T-helper 2 cell treated with Interferon-gamma antibody and Interleukin-4, amounts not matched to agents 5 μg/mL and 100 μg/mL, for 36 hours (primary cell): ENCODE results near the gene ACSL3.
A peak's percentile ranks its signal among the peaks of the same experiment; 100 is the strongest.
"Not testable (repeated sequence)": the region's sequence is repeated elsewhere in the genome, so short reads cannot be mapped to it uniquely, and the experiment has no call there.

ENCODE experiments used
- DNase-seq: peaks from one replicate; pipeline ENCODE4 v3.0.0; 2021; ENCODE audit warnings: low spot score
- H3K27ac Mint-ChIP-seq: one replicate; pipeline ENCODE4 v1.8.0; 2021; ENCODE audit warnings: mild to moderate bottlenecking, mixed read lengths
- H3K27me3 Mint-ChIP-seq: one replicate; pipeline ENCODE4 v1.8.0; 2021; ENCODE audit warnings: low read depth, mixed read lengths
- H3K36me3 Mint-ChIP-seq: one replicate; pipeline ENCODE4 v1.8.0; 2021; ENCODE audit warnings: low read depth, mixed read lengths
- H3K4me1 Mint-ChIP-seq: one replicate; pipeline ENCODE4 v1.8.0; 2021; ENCODE audit warnings: low read depth, mixed read lengths
- H3K4me3 Mint-ChIP-seq: one replicate; pipeline ENCODE4 v1.8.0; 2022; ENCODE audit warnings: mild to moderate bottlenecking, moderate library complexity, mixed read lengths
- H3K9me3 Mint-ChIP-seq: one replicate; pipeline ENCODE4 v1.8.0; 2021; ENCODE audit warnings: mixed read lengths

The ACSL3 gene

DNA sequence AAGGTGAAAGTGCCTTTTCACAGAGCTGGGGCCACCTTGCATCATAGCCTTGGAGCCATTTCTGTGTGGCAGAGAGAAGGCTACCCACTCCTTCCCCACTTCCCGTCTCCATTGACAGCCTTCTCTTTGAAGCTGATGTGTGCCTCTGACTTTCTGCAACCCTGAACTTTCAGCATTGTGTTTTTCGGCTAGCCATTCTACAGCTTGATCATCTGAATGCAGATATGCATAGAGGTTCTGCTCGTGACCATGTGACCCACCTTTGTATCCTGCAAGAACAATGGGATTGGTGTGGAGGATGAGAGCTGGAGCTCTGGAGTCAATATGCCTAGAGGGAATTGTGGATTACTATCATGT, 122.1 kb downstream of the ACSL3 start:
- H3K9me3 Mint-ChIP-seq: no peaks in the 10 kb centered on the region
- H3K27ac Mint-ChIP-seq: no peak overlapping the region
- H3K36me3 Mint-ChIP-seq: no peaks in the 10 kb centered on the region
- DNase-seq: no peak
- peaks cover 9% of the 10 kb centered on the region for H3K27me3 Mint-ChIP-seq
- peaks cover 6% of the 10 kb centered on the region for H3K4me1 Mint-ChIP-seq
- H3K4me3 Mint-ChIP-seq: peak overlapping the region; percentile 2

DNA sequence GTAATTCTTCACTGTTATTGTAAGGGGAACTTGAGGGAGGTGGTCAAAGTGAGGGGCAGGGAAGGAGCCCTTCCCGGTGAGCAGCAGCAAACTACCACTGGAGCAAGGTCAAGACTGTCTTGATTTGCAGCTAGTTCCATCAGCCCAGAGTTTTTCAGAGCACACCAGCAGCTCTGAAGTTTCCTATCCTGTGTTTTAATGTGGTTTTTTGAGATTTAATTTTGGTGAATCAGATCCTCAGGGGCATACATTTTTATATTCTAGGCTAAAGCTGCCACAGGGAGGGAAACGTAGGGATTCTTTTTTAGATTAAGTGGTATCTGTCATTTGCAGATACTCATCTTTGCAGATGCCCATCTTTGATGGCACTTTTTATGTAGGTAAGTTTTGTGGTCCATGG, 124.1 kb downstream of the ACSL3 start:
- Mint-ChIP-seq H3K27me3 (peaks cover 9% of the 10 kb centered on the region), H3K9me3 (no peaks in the 10 kb centered on the region), H3K27ac (no peak overlapping the region), H3K36me3 (no peaks in the 10 kb centered on the region), H3K4me3 (no peak overlapping the region), H3K4me1 (peaks cover 6% of the 10 kb centered on the region)
- no peak for DNase-seq

DNA sequence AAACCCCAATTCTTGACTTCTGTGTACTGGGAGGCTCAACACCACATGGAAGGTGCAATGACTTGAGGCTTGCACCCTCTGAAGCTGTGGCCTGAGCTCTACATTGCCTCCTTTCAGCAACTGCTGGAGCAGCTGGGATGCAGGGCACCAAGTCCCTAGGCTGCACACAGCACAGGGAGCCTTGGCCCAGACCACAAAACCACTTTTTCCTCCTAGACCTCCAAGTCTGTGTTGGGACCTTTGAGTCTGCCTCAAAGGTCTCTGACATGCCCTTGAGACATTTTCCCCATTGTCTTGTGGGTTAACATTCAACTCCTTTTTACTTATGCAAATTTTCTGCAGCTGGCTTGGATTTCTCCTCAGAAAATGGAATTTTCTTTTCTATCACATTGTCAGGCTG, 128.6 kb downstream of the ACSL3 start:
- Mint-ChIP-seq H3K4me1 (no peaks in the 10 kb centered on the region), H3K27me3 (peaks cover 4% of the 10 kb centered on the region), H3K27ac (no peak overlapping the region), H3K4me3 (no peak overlapping the region), H3K36me3 (no peaks in the 10 kb centered on the region), H3K9me3 (no peaks in the 10 kb centered on the region)
- no peak for DNase-seq

DNA sequence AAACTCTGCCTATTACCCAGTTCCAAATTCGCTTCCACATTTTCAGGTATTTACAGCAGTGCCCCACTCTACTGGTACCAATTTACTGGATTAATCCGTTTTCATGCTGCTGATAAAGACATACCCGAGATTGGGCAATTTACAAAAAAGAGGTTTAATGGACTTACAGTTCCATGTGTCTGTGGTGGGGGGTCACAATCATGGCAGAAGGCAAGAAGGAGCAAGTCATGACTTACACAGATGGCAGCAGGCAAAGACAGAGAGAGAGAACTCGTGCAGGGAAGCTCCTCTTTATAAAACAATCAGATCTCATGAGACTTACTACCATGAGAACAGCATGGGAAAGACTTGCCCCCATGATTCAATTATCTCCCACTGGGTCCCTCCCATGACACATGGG, 129.4 kb downstream of the ACSL3 start:
- not testable (repeated sequence) for H3K4me1 Mint-ChIP-seq, H3K36me3 Mint-ChIP-seq

DNA sequence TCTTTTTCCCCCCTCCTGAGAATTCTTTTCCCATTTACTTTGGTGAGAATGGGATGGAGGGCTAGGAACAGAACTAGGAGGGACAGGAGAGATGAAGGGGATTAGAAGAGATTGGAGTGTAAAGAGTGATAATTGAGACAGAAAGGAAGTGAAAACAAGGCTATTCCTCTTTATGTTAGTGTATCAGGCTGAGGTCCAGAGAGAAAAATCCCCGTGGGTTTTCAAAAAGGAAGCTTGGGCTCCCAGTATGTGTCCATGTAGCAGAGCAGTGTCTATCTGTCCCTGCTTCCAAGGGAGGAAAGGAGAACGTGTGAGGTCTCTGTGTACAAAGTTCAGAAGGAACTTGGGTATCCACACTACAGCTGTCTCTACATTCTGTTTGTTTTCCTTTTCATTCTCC, 131.3 kb downstream of the ACSL3 start:
- no peak for DNase-seq
- no peak overlapping the region for H3K27ac Mint-ChIP-seq
- no peaks in the 10 kb centered on the region for H3K9me3 Mint-ChIP-seq
- no peaks in the 10 kb centered on the region for H3K4me1 Mint-ChIP-seq
- H3K27me3 Mint-ChIP-seq: peaks cover 6% of the 10 kb centered on the region
- H3K36me3 Mint-ChIP-seq: no peaks in the 10 kb centered on the region
- no peak overlapping the region for H3K4me3 Mint-ChIP-seq

More for the DNA sequence above, 129.4 kb downstream of the ACSL3 start:
- H3K4me3 Mint-ChIP-seq, H3K9me3 Mint-ChIP-seq, H3K27ac Mint-ChIP-seq, H3K27me3 Mint-ChIP-seq, DNase-seq: not testable (repeated sequence)
